ENCODE data around the gene EDAR. TPM values are rescaled to one million over a fixed set of nuclear protein-coding genes. Genes with fewer than 3 reads are reported as not detected.

Gene EDAR
- total RNA-seq, 1 donor from 2014 or later, result 2.0 TPM

- DNase-seq (ENCODE audit: low spot score), result no peak
Observed at GRCh38 chr2:108908713-108909070, 80.3 kb downstream of the EDAR start.

GRCh38 chr2:108907822-108908712, 81.0 kb downstream of the EDAR start:
- DNase-seq (ENCODE audit: low spot score), result no peak

GRCh38 chr2:108906403-108907077, 82.5 kb downstream of the EDAR start:
- DNase-seq (ENCODE audit: low spot score), result no peak

- no peak for DNase-seq (ENCODE audit: low spot score)
Observed at GRCh38 chr2:108905906-108906305, 83.1 kb downstream of the EDAR start.

DNA sequence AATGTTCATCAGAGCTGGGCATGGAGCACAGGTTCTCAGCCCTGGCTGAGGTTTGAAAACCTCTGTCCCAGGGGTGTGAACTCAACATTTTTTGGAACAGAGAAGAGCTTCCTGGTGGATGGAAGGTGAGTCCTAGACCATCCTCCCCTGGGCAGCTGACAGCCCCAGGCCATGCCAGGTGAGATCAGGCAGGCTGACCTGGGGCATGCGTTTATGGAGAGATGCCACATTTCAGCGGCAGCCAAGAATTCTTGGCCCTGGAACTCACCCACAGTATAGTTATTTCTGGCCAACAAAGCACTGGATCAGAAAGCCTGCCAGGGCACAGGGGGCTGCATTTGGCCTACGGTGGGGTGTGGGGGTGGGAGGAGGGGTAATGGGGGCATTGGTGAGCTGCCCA, 83.8 kb downstream of the EDAR start:
- no peak for DNase-seq (ENCODE audit: low spot score)

- DNase-seq (ENCODE audit: low spot score), result no peak
Observed at GRCh38 chr2:108904680-108905079, 84.3 kb downstream of the EDAR start.

- no peak for DNase-seq (ENCODE audit: low spot score)
Observed at GRCh38 chr2:108898315-108899082, 90.5 kb downstream of the EDAR start.

GRCh38 chr2:108896741-108897140, 92.3 kb downstream of the EDAR start:
- no peak for DNase-seq (ENCODE audit: low spot score)

GRCh38 chr2:108895188-108895587, 93.8 kb downstream of the EDAR start:
- DNase-seq (ENCODE audit: low spot score), result no peak

DNA sequence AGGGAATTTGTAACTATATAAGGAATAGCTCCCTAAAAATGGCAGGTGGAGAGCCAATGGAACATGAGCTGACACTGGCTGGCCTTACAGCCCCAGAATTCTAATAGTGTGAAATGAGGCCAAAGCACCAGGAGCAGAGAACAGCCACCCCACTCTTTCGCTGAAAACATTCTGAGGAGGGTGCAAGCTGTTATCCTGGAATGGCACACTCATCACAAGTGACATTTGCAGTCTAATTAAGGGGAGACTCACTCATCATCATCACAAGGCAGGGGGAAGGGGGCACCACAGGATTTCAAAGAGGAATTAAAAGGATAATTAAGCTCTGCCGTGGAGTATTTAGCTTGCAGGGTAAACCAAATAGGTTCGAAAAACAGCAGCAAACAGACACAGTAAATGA, 94.3 kb downstream of the EDAR start:
- no peak for DNase-seq (ENCODE audit: low spot score)

- no peak for DNase-seq (ENCODE audit: low spot score)
Observed at GRCh38 chr2:108893277-108893676, 95.7 kb downstream of the EDAR start.

DNA sequence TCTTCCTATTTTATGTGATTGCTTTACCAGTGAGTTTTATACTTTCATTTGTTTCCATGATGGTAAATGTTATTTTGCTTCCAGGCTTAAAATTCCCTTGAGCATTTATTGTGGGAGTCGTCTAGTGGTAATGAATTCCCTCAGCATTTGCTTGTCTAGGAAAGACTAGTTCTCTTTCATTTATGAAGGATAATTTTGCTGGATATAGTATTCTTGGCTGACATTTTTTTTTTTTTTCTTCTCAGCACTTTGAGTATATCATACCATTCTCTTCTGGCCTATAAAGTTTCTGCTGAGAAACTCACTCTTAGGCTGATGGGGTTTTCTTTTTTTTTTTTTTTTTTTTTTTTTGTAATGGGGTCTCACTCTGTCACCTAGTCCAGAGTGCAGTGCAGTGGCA, 99.1 kb downstream of the EDAR start:
- no peak for DNase-seq (ENCODE audit: low spot score)

GRCh38 chr2:108884619-108885018, 104.4 kb downstream of the EDAR start:
- DNase-seq (ENCODE audit: low spot score), result no peak

GRCh38 chr2:108878276-108878675, 110.7 kb downstream of the EDAR start:
- DNase-seq (ENCODE audit: low spot score), result no peak

GRCh38 chr2:108877506-108877905, 111.5 kb downstream of the EDAR start:
- DNase-seq (ENCODE audit: low spot score), result no peak

DNA sequence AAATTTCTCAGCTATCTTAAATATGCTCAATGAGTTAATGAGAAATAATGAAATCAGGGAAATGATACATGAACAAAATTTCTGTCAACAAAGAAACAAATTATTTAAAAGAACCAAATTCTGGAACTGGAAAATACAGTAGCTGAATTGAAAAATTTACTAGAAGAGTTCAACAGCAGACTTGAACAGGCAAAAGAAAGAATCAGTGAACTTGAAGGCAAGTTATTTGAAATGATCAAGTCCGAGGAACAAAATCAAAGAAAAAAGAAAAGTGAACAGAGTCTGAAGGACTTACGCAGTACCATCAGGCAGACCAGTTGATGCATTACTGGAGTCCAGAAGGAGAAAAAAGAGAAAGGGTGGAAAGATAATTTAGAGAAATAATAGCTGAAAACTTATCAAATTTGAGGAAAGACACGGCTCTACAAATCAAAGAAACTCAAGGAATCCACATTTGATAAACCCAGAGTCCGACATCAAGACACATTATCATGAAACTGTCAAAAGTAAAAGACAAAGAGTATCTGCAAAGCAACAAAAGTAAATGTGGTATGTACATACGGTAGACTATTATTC, 118.9 kb downstream of the EDAR start:
- DNase-seq (ENCODE audit: low spot score), result no peak

DNA sequence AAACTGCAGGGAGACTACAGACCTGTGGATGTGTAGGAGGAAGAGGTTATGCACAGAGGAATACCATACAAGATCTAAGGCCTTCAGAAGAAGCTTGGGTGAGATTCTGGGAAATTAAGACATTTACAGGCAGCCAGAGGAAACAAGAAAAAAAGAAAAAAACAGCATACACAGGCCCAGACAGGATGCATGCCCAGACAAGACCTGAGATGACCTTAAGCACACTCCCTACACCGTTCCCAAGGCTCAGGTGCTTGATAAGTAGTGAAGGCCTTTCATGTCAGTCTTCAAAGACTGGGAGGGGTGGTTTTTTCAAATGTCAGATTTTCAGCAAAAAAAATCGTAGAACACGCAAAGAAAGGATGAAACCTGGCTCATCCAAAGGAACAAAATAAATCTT, 119.5 kb downstream of the EDAR start:
- DNase-seq (ENCODE audit: low spot score), result no peak

DNA sequence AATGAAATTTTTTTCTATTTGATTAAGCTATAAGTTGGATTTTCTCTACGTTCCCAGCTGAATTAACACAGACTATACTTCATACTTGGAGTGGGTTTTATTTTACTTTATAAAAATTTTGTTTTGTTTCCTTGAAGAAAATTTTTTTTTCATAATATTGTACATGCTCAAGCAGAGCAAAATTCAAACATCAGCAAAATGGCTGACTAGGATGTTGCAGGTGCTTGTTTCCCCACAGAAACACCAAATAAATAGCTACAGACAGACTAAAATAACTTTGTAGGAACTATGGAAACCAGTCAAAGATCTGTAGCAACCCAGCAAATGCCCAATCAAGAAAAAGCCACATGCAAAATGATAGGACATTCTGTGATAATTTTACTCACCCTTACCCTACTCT, 120.1 kb downstream of the EDAR start:
- no peak for DNase-seq (ENCODE audit: low spot score)

GRCh38 chr2:108866041-108866440, 123.0 kb downstream of the EDAR start:
- DNase-seq (ENCODE audit: low spot score), result no peak

DNA sequence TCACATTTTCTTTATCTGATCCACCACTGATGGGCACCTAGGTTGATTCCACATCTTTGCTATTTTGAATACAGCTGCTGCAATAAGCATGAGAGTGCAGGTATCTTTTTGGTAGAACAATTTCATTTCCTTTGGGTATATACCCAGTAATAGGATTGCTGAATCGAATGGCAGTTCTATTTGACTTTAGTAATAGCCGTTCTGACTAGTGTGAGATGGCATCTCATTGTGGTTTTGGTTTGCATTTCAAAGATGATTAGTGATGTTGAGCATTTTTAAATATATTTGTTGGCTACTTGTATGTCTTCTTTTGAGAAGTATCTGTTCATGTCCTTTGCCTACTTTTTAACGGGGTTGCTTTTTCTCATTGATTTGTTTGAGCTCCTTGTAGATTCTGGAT, 130.1 kb downstream of the EDAR start:
- DNase-seq (ENCODE audit: low spot score), result no peak

DNA sequence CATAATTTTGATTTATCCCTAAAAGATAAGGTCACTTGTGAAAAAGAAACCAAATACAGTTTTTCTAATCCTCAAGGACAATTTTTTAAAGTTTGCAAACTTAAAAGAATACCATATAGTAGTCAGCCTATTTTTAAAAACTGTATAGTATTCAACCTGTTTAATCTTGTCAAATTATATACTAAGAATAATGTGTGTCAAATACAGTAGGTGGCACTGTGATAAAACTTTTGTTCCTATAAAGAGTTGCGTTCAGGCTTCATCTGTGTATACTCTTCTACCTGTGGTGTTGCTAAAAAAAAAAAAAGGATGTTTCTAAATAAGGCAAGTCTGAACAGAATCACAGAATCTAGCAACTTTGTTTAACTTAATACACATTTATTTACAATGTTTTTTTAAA, 133.8 kb downstream of the EDAR start:
- no peak for DNase-seq (ENCODE audit: low spot score)

GRCh38 chr2:108854484-108854883, 134.5 kb downstream of the EDAR start:
- no peak for DNase-seq (ENCODE audit: low spot score)
